Neural progenitor cell (in vitro differentiated cells): Measurements from ENCODE around the gene GNG4.

Experiments
- EZH2 ChIP-seq: fragments of 200-600 bp; sonication (generic); IDR thresholded peaks from 2 replicates; pipeline ENCODE4 v1.6.1; 2017; ENCODE audit warnings: antibody characterized with exemption, mild to moderate bottlenecking, moderate library complexity
- EZH2phosphoT487 ChIP-seq: fragments of 200-600 bp; sonication (generic); IDR thresholded peaks from 2 replicates; pipeline ENCODE4 v1.6.1; 2017; ENCODE audit warnings: antibody characterized with exemption
- TF ChIP-seq, protein P1 (sequence below): fragments of 200-600 bp; sonication (generic); IDR thresholded peaks from 2 replicates; pipeline ENCODE4 v1.5.1; 2017; ENCODE audit warnings: antibody characterized with exemption, mild to moderate bottlenecking

DNA sequence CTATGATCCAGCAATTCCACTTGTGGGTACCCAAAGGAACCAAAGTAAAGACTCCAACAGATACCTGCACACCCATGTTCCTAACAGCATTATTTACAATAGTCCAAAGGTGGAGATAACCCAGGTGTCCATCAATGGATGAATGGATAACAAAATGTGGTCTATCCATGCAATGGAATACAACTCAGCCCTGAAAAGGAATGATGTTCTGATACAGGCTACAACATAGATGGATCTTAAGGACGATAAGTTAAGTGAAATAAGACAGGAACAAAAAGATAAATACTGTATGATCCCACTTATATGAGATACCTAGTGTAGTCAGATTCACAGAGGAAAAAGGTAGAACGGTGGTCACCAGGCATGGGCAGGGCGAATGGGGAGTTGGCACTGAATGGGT lies 69.7 kb downstream of the GNG4 start:
- TF ChIP-seq, protein P1, sequence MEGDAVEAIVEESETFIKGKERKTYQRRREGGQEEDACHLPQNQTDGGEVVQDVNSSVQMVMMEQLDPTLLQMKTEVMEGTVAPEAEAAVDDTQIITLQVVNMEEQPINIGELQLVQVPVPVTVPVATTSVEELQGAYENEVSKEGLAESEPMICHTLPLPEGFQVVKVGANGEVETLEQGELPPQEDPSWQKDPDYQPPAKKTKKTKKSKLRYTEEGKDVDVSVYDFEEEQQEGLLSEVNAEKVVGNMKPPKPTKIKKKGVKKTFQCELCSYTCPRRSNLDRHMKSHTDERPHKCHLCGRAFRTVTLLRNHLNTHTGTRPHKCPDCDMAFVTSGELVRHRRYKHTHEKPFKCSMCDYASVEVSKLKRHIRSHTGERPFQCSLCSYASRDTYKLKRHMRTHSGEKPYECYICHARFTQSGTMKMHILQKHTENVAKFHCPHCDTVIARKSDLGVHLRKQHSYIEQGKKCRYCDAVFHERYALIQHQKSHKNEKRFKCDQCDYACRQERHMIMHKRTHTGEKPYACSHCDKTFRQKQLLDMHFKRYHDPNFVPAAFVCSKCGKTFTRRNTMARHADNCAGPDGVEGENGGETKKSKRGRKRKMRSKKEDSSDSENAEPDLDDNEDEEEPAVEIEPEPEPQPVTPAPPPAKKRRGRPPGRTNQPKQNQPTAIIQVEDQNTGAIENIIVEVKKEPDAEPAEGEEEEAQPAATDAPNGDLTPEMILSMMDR: no peak
- TF ChIP-seq EZH2: no peak
- TF ChIP-seq EZH2phosphoT487: no peak
